H1 (cell line): Measurements from ENCODE around the gene B4GALT7. TPM values are rescaled to one million over a fixed set of nuclear protein-coding genes. Genes with fewer than 3 reads are reported as not detected.
"Not testable (repeated sequence)": the region's sequence is repeated elsewhere in the genome, so short reads cannot be mapped to it uniquely, and the experiment has no call there.

Experiments used
- CTCF ChIA-PET: fragments of 300-600 bp; sonication (Branson Sonifier 250); formaldehyde crosslinking; loops from one replicate; lab custom pipeline; 2021; ENCODE audit not compliant: partially characterized antibody; lab: Charles Lee
- POLR2A ChIA-PET: fragments of 300-600 bp; sonication (Branson Sonifier 250); formaldehyde crosslinking; loops from one replicate; lab custom pipeline; 2021; ENCODE audit warnings: inconsistent platforms; ENCODE audit not compliant: partially characterized antibody; lab: Charles Lee
- DNase-seq, 2 experiments: peaks; one replicate each; pipeline versions ENCODE4 v3.0.0 to v3.0.0-alpha.2; 2010 to 2022; ENCODE audit warnings: low spot score in 2 of 2, low read depth in 1 of 2, mixed read lengths in 1 of 2
- FAIRE-seq: peaks from 2 replicates; lab custom pipeline; 2011; peaks lifted over from hg19 to GRCh38; lab: Jason Lieb, UNC
- H2AFZ ChIP-seq: 2 replicates; pipeline ENCODE4 v1.8.1; 2012; ENCODE audit warnings: low read length, inconsistent platforms
- H2AK5ac ChIP-seq: 2 replicates; pipeline ENCODE4 v1.6.1; 2013; ENCODE audit warnings: low read depth, low read length
- H2BK120ac ChIP-seq: replicated peaks from 2 replicates; pipeline ENCODE3; 2013; ENCODE audit warnings: low read depth, low read length, inconsistent platforms
- H2BK12ac ChIP-seq: 2 replicates; pipeline ENCODE4 v1.6.1; 2013; ENCODE audit warnings: low read depth, low read length
- H2BK15ac ChIP-seq: 2 replicates; pipeline ENCODE4 v1.6.1; 2013; ENCODE audit warnings: low read length
- H2BK20ac ChIP-seq: 2 replicates; pipeline ENCODE4 v1.6.1; 2013; ENCODE audit warnings: low read length
- H2BK5ac ChIP-seq: 2 replicates; pipeline ENCODE4 v1.6.1; 2013; ENCODE audit warnings: low read depth, low read length
- H3K14ac ChIP-seq: 2 replicates; pipeline ENCODE4 v1.6.1; 2013; ENCODE audit warnings: inconsistent platforms; ENCODE audit not compliant: insufficient read length
- H3K18ac ChIP-seq: 2 replicates; pipeline ENCODE4 v1.6.1; 2013; ENCODE audit warnings: low read length; ENCODE audit errors: extremely low read depth
- H3K23ac ChIP-seq: 2 replicates; pipeline ENCODE4 v1.6.1; 2013; ENCODE audit warnings: inconsistent platforms; ENCODE audit not compliant: insufficient read length
- H3K23me2 ChIP-seq: 2 replicates; pipeline ENCODE4 v1.6.1; 2013; ENCODE audit warnings: low read depth, low read length
- H3K27ac ChIP-seq: 2 replicates; pipeline ENCODE4 v1.6.1; 2011; ENCODE audit warnings: low read depth, low read length, inconsistent platforms
- H3K27me3 ChIP-seq, 4 experiments: replicated peaks in 1 of 4; 1 replicate in 1 of 4; 2 replicates in 3 of 4; pipeline versions ENCODE4 v1.6.1 to v1.8.1; 2011 to 2013; ENCODE audit warnings: low read length in 3 of 4, mild to moderate bottlenecking in 3 of 4, inconsistent platforms in 2 of 4, mixed read lengths in 2 of 4, moderate library complexity in 1 of 4; ENCODE audit not compliant: control insufficient read depth in 3 of 4, insufficient read depth in 3 of 4; ENCODE audit errors: extremely low read depth in 1 of 4
- H3K36me3 ChIP-seq, 4 experiments: 2 replicates each; pipeline versions ENCODE4 v1.6.1 to v1.8.1; 2011 to 2013; ENCODE audit warnings: mild to moderate bottlenecking in 4 of 4, low read length in 3 of 4, moderate library complexity in 2 of 4, control low read depth in 1 of 4, inconsistent platforms in 1 of 4; ENCODE audit not compliant: insufficient read depth in 4 of 4, control insufficient read depth in 2 of 4
- H3K4ac ChIP-seq: replicated peaks from 2 replicates; pipeline ENCODE3; 2013; ENCODE audit warnings: low read length, low read depth, mixed read lengths, inconsistent platforms; ENCODE audit not compliant: insufficient read length
- H3K4me1 ChIP-seq, 4 experiments: replicated peaks in 1 of 4; 1 replicate in 1 of 4; 2 replicates in 3 of 4; pipeline versions ENCODE4 v1.6.1 to v1.8.1; 2011 to 2013; ENCODE audit warnings: low read length in 3 of 4, inconsistent platforms in 2 of 4, mixed read lengths in 1 of 4; ENCODE audit not compliant: insufficient read depth in 4 of 4, control insufficient read depth in 3 of 4
- H3K4me2 ChIP-seq, 2 experiments: 2 replicates each; pipeline versions ENCODE4 v1.6.1 to v1.8.1; 2011 to 2013; ENCODE audit warnings: low read depth in 2 of 2, low read length in 2 of 2, control low read depth in 1 of 2, inconsistent platforms in 1 of 2, mild to moderate bottlenecking in 1 of 2; ENCODE audit not compliant: insufficient read depth in 1 of 2
- H3K4me3 ChIP-seq, 4 experiments: fragments of 200-600, 300-600 bp in 1 of 4; sonication (generic), shearing (Covaris generic), sonication (Bioruptor Twin) in 1 of 4; 2 replicates each; pipeline versions ENCODE4 v1.5.1 to v1.8.1; 2011 to 2016; ENCODE audit warnings: low read length in 4 of 4, low read depth in 3 of 4, control low read depth in 2 of 4, inconsistent platforms in 2 of 4, mild to moderate bottlenecking in 2 of 4, mixed read lengths in 1 of 4, moderate library complexity in 1 of 4; ENCODE audit not compliant: insufficient read depth in 2 of 4; ENCODE audit errors: extremely low read depth in 1 of 4
- H3K56ac ChIP-seq: replicated peaks from 2 replicates; pipeline ENCODE3; 2013; ENCODE audit warnings: low read depth, mild to moderate bottlenecking, mixed read lengths, low read length, inconsistent platforms; ENCODE audit not compliant: insufficient read length
- H3K79me1 ChIP-seq: 2 replicates; pipeline ENCODE4 v1.6.1; 2013; ENCODE audit warnings: low read depth, low read length, control low read depth
- H3K79me2 ChIP-seq, 2 experiments: 2 replicates each; pipeline versions ENCODE4 v1.6.1 to v1.8.1; 2012 to 2013; ENCODE audit warnings: low read length in 2 of 2, mild to moderate bottlenecking in 2 of 2, inconsistent platforms in 1 of 2; ENCODE audit not compliant: insufficient read depth in 2 of 2, control insufficient read depth in 1 of 2
- H3K9ac ChIP-seq, 4 experiments: replicated peaks in 1 of 4; 1 replicate in 1 of 4; 2 replicates in 3 of 4; pipeline versions ENCODE4 v1.6.1 to v1.8.1; 2011 to 2013; ENCODE audit warnings: low read depth in 3 of 4, low read length in 3 of 4, control low read depth in 2 of 4, mild to moderate bottlenecking in 2 of 4, moderate library complexity in 2 of 4, inconsistent platforms in 1 of 4; ENCODE audit errors: extremely low read depth in 1 of 4
- H3K9me3 ChIP-seq, 2 experiments: 2 replicates each; pipeline versions ENCODE4 v1.6.1 to v1.8.1; 2012 to 2013; ENCODE audit warnings: mild to moderate bottlenecking in 2 of 2, moderate library complexity in 2 of 2, control low read depth in 1 of 2, inconsistent platforms in 1 of 2, low read depth in 1 of 2, low read length in 1 of 2, mixed read lengths in 1 of 2; ENCODE audit not compliant: insufficient read depth in 2 of 2
- H4K20me1 ChIP-seq, 2 experiments: replicated peaks in 1 of 2; 2 replicates each; pipeline versions ENCODE3 to v1.8.1; 2011 to 2013; ENCODE audit warnings: inconsistent platforms in 2 of 2, low read length in 2 of 2, mild to moderate bottlenecking in 1 of 2; ENCODE audit not compliant: insufficient read depth in 2 of 2, control insufficient read depth in 1 of 2
- H4K5ac ChIP-seq: 2 replicates; pipeline ENCODE4 v1.6.1; 2013; ENCODE audit warnings: low read length, low read depth, mixed read lengths, inconsistent platforms; ENCODE audit not compliant: insufficient read length
- H4K8ac ChIP-seq: 2 replicates; pipeline ENCODE4 v1.8.0; 2013; ENCODE audit warnings: mild to moderate bottlenecking, moderate library complexity, low read length, inconsistent platforms; ENCODE audit not compliant: insufficient read depth; ENCODE audit errors: extremely low read depth
- H4K91ac ChIP-seq: replicated peaks from 2 replicates; pipeline ENCODE3; 2013; ENCODE audit warnings: low read length, mixed read lengths, inconsistent platforms; ENCODE audit not compliant: insufficient read length
- WGBS, 2 experiments: shearing (Covaris generic) in 1 of 2; methylation state at CpG; one replicate each; pipeline versions ENCODE4 v1.1.6 to v1.1.7; 2013 to 2015; ENCODE audit warnings: low lambda C conversion rate in 2 of 2, mixed read lengths in 2 of 2, inconsistent platforms in 1 of 2, low coverage in 1 of 2, missing lambda C conversion rate in 1 of 2; ENCODE audit not compliant: insufficient replicate concordance in 2 of 2, insufficient coverage in 1 of 2, insufficient read length in 1 of 2; ENCODE audit errors: extremely low coverage in 1 of 2, missing lambda C conversion rate in 1 of 2; 5-methylcytosine and 5-hydroxymethylcytosine counted together
- polyA plus RNA-seq, 7 experiments: library from polyadenylated mRNA; depleted of rRNA in 3 of 7; stranded (reverse) in 5 of 7; unstranded in 2 of 7; fragments of >200 nt in 5 of 7; fragments of 200-250 nt in 2 of 7; gene quantifications; 1 replicate in 5 of 7; 2 replicates in 1 of 7; 4 replicates in 1 of 7; pipeline versions ENCODE4 v1.2.1 to v1.2.3, GENCODE V29; 2011 to 2013; ENCODE audit warnings: missing spikeins in 2 of 7, mixed read lengths in 2 of 7
- total RNA-seq: library from RNA; stranded (reverse); fragmentation: NEBNext Ultra II Directional; extraction: Animal tissue kit (Norgen Biotek cat#: 25700); gene quantifications from 2 replicates; pipeline ENCODE4 v1.2.1, GENCODE V29; 2021

The B4GALT7 gene
- total and polyA plus RNA-seq, 2 of the 8 experiments (the other 6 are each of a cell fraction or from before 2014, with no cell fraction given): 18.7 to 31.9 TPM

GRCh38 chr5:177651235-177651634 lies 51.3 kb downstream of the B4GALT7 start:
- FAIRE-seq, CTCF ChIA-PET: not testable (repeated sequence)

DNA sequence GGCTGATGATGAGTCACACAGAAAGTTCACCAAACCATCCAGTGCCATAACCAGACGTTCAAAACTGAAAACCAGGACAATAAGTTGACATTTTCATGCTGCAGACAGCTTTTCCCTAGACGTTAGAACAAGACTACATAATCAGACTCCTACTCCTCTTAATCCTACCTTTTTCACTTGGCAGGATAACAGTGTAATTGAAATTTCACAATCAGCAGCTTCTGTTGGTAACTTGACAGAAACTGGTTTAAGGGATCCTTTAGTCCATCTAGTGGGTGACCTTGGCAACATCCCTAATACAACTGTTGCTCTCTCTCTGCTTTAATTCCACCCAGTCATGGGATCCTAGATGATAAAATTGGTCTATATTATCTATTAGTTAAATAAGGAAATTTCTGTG lies 57.9 kb downstream of the B4GALT7 start:
- H3K36me3 ChIP-seq, H3K56ac ChIP-seq, H3K9ac ChIP-seq, H4K91ac ChIP-seq, H3K27ac ChIP-seq, FAIRE-seq, H3K23me2 ChIP-seq, H2BK12ac ChIP-seq, H3K4me1 ChIP-seq, H2BK120ac ChIP-seq, DNase-seq, H3K18ac ChIP-seq, H3K4me2 ChIP-seq, H3K14ac ChIP-seq, H4K8ac ChIP-seq, H3K79me1 ChIP-seq, CTCF ChIA-PET, H3K4me3 ChIP-seq, H3K9me3 ChIP-seq, H4K20me1 ChIP-seq, H3K79me2 ChIP-seq, H3K27me3 ChIP-seq, H3K23ac ChIP-seq, H3K4ac ChIP-seq, H2AK5ac ChIP-seq, H2BK20ac ChIP-seq, POLR2A ChIA-PET, H2BK5ac ChIP-seq, H2AFZ ChIP-seq, H2BK15ac ChIP-seq, H4K5ac ChIP-seq: not testable (repeated sequence)
- 89% methylated on average over 2 of the region's 2 CpGs; no CpG with 5 or more reads in 1 of the 2 experiments for WGBS, 2 experiments

More at GRCh38 chr5:177651235-177651634, 51.3 kb downstream of the B4GALT7 start:
- H3K14ac ChIP-seq, H2BK120ac ChIP-seq, H3K27me3 ChIP-seq, H3K36me3 ChIP-seq, DNase-seq, H2AFZ ChIP-seq, H3K4me2 ChIP-seq, H3K4ac ChIP-seq, H3K4me3 ChIP-seq, H2BK5ac ChIP-seq, H3K23me2 ChIP-seq, H3K79me2 ChIP-seq, H2BK15ac ChIP-seq, H3K9me3 ChIP-seq, H3K27ac ChIP-seq, H3K79me1 ChIP-seq, H4K8ac ChIP-seq, H2AK5ac ChIP-seq, H3K18ac ChIP-seq, H3K23ac ChIP-seq, H4K5ac ChIP-seq, H4K20me1 ChIP-seq, H2BK12ac ChIP-seq, H4K91ac ChIP-seq, H2BK20ac ChIP-seq, H3K4me1 ChIP-seq, H3K9ac ChIP-seq, POLR2A ChIA-PET, H3K56ac ChIP-seq: not testable (repeated sequence)
- WGBS, 2 experiments: 88% methylated on average over 2 of the region's 2 CpGs; no CpG with 5 or more reads in 1 of the 2 experiments
